ENCODE data around the gene NT5DC4.

The NT5DC4 gene

GRCh38 chr2:112787294-112787693 is 66.5 kb downstream of the NT5DC4 start:
- DNase-seq (ENCODE audit: low spot score), result no peak

DNA sequence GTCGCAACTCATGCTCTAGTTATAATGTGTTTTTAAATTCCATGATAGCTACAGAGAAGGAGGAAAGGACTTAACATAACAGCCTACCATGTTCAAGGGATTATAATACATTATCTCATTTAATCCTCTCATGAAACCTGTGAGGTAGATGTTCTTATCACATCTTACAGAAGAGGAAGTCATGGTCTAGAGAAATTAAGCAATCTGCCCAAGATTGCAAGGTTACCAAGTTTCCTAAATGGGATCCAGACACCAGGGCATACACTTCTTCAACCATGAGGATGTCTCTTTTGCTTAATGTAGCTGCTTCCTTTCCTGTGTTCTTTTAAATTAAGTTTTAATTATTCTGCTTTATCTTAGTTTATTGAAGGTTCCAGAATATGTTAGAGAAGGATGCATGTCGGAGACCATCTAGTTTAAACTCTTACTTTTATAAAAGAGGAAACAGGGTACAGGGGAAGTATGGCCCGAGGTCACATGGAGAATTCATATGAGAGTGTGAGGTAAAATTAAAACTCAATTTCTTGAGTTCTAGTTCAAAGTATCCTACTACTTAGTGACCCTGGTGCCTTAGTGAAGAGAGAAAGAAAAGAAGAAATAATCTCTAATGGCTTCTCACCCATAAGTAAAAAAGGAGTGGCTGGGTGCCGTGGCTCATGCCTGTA is 67.0 kb downstream of the NT5DC4 start:
- no peak for DNase-seq (ENCODE audit: low spot score)

GRCh38 chr2:112788653-112789052 is 67.8 kb downstream of the NT5DC4 start:
- DNase-seq (ENCODE audit: low spot score), result no peak

Data from LoVo (cell line).